GM12874 (cell line): Measurements from ENCODE around the gene CDH26.

Source experiments
- TF ChIP-seq, protein P1 (sequence below): IDR thresholded peaks from 2 replicates; pipeline ENCODE4 v1.5.1; 2011; ENCODE audit warnings: low read depth, mild to moderate bottlenecking, control low read depth, low read length, moderate library complexity; ENCODE audit not compliant: insufficient read depth

CDH26 gene

GRCh38 chr20:59942245-59942644, 16.0 kb upstream of the CDH26 start:
- TF ChIP-seq, protein P1, sequence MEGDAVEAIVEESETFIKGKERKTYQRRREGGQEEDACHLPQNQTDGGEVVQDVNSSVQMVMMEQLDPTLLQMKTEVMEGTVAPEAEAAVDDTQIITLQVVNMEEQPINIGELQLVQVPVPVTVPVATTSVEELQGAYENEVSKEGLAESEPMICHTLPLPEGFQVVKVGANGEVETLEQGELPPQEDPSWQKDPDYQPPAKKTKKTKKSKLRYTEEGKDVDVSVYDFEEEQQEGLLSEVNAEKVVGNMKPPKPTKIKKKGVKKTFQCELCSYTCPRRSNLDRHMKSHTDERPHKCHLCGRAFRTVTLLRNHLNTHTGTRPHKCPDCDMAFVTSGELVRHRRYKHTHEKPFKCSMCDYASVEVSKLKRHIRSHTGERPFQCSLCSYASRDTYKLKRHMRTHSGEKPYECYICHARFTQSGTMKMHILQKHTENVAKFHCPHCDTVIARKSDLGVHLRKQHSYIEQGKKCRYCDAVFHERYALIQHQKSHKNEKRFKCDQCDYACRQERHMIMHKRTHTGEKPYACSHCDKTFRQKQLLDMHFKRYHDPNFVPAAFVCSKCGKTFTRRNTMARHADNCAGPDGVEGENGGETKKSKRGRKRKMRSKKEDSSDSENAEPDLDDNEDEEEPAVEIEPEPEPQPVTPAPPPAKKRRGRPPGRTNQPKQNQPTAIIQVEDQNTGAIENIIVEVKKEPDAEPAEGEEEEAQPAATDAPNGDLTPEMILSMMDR = no peak

DNA sequence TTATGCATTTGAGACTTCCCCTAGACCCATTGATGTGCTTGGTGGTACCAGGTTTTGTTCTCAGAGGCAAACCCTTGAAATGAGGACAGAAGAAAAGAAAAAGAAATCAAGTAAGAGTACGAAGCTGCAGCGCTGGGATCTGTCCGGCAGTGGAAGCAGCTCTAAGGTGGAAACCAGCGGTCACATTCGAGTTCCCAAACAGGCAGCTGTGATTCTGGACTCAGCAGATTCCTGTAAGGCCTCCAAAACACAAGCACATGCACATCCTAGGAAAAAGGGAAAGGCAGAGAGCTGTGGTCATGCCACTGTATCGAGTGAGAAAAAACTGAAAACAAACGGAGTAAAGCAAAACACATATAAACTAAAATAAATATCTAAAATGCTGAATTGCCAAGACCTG, 13.5 kb upstream of the CDH26 start:
- TF ChIP-seq, protein P1 = no peak

- TF ChIP-seq, protein P1 = no peak
Measured at GRCh38 chr20:59945175-59945574, 13.0 kb upstream of the CDH26 start.

GRCh38 chr20:59945731-59946130, 12.5 kb upstream of the CDH26 start:
- TF ChIP-seq, protein P1 = no peak

DNA sequence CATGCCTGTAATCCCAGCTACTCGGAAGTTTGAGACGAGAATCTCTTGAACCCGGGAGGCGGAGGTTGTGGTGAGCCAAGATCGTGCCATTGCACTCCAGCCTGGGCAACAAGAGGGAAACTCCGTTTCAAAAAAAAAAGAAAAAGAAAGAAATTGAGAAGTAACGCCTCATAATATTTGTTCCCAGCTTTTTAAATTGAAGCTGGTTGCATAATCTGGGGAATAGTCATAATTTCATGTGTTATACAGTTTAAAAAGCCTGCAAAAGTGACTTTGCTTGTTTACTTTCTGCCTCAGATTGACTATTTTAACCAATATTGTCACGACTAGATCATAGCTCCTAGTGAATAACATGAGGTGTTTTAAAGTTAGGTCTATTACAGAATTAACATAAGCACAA, 10.8 kb upstream of the CDH26 start:
- TF ChIP-seq, protein P1 = no peak

- TF ChIP-seq, protein P1 = no peak
Measured at GRCh38 chr20:59948212-59948611, 10.0 kb upstream of the CDH26 start.

- TF ChIP-seq, protein P1 = peak; percentile 37
Measured at GRCh38 chr20:59948828-59949720, 9.1 kb upstream of the CDH26 start.
